Cardiac fibroblast (primary cell): ENCODE data around the gene FAM43A.

ENCODE experiments used
- DNase-seq, 2 donors: peaks; one replicate each; pipeline versions ENCODE4 v3.0.0 to v3.0.0-alpha.2; 2010; ENCODE audit warnings: low read depth in 2 of 2
- H3K4me3 ChIP-seq, 2 donors: replicated peaks in 1 of 2; 1 replicate in 1 of 2; 2 replicates in 1 of 2; pipeline ENCODE4 v1.5.1; 2011; ENCODE audit warnings: low read depth in 2 of 2, low read length in 2 of 2, mild to moderate bottlenecking in 2 of 2, moderate library complexity in 1 of 2
- TF ChIP-seq, protein P1 (sequence below): IDR thresholded peaks from one replicate; pipeline ENCODE4 v1.5.1; 2011; ENCODE audit warnings: low read depth, mild to moderate bottlenecking, low read length, inconsistent platforms

The FAM43A gene, protein sequence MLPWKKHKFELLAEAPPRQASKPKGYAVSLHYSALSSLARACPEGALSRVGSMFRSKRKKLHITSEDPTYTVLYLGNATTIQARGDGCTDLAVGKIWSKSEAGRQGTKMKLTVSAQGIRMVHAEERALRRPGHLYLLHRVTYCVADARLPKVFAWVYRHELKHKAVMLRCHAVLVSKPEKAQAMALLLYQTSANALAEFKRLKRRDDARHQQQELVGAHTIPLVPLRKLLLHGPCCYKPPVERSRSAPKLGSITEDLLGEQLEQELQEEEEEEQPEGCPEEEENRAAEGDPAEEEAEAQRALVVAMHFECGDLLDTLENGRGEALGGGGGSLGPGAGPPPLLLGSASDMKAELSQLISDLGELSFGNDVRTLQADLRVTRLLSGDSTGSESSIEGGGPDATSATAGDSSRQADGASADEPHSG

DNA sequence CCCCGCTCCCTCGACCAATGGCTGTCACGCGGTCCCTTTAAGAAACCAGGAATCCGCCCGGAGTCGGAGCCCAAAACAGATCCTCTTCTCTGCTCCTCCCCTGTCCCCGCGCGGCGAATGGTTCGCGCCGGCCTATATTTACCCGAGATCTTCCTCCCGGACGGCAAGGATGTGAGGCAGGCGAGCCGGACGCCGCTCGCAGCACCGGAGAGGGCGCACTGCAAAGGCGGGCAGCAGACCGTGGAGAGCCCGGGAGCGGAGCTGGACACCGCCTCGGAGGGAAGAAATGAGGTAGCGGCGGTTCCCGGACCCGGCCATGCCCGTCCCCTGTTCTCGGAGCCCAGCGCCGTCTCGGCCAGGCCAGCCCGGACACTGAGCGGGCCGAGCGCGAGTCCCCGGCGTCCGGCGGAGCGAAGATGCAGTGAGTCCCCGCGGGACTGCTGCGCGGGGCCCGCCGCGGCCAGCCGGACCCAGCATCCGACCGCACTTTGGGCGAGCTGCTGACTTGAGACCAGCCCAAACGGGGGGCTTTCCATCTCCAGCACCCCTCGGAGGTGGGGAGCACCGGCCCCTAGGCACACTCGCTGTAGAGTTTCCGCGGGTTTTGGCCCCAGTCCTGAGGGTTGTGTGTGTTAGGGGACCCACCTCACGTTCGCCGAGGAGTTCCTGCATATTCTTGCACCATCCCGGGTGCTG is at the start of gene FAM43A:
Gene FAM43A, plus strand, starts transcription at position 166 of the 696 bp plus-strand sequence. CDS start 944 bp downstream, outside the sequence.
- TF ChIP-seq, protein P1, sequence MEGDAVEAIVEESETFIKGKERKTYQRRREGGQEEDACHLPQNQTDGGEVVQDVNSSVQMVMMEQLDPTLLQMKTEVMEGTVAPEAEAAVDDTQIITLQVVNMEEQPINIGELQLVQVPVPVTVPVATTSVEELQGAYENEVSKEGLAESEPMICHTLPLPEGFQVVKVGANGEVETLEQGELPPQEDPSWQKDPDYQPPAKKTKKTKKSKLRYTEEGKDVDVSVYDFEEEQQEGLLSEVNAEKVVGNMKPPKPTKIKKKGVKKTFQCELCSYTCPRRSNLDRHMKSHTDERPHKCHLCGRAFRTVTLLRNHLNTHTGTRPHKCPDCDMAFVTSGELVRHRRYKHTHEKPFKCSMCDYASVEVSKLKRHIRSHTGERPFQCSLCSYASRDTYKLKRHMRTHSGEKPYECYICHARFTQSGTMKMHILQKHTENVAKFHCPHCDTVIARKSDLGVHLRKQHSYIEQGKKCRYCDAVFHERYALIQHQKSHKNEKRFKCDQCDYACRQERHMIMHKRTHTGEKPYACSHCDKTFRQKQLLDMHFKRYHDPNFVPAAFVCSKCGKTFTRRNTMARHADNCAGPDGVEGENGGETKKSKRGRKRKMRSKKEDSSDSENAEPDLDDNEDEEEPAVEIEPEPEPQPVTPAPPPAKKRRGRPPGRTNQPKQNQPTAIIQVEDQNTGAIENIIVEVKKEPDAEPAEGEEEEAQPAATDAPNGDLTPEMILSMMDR: peak; percentile 30
- peak; percentile 97 to 98 for DNase-seq
- peak within 1 kb of the TSS; percentile 83 to 84 for H3K4me3 ChIP-seq

DNA sequence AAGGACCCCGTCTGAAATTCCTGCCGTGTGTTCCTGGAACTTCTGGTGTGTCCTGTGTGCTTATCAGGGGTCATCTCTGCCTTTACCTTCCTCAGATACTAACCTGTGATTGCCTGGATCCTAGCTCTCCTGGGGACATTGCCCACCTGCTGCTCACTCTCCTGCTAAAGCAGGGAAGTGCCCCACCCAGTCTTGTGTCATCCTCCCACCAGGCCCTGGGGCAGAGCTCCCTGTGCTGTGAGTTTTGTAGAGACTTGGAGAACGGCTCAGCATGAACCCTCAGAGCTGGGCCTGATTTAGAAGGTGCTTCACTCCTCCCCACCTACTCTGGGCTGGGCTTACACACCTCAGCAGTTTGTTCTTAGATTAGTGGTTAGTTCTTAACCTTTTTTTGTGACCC is 48.6 kb upstream of the FAM43A start:
- no peak overlapping the region for H3K4me3 ChIP-seq
- DNase-seq: peak in 1 of 2 donors; percentile 18
- TF ChIP-seq, protein P1: no peak

DNA sequence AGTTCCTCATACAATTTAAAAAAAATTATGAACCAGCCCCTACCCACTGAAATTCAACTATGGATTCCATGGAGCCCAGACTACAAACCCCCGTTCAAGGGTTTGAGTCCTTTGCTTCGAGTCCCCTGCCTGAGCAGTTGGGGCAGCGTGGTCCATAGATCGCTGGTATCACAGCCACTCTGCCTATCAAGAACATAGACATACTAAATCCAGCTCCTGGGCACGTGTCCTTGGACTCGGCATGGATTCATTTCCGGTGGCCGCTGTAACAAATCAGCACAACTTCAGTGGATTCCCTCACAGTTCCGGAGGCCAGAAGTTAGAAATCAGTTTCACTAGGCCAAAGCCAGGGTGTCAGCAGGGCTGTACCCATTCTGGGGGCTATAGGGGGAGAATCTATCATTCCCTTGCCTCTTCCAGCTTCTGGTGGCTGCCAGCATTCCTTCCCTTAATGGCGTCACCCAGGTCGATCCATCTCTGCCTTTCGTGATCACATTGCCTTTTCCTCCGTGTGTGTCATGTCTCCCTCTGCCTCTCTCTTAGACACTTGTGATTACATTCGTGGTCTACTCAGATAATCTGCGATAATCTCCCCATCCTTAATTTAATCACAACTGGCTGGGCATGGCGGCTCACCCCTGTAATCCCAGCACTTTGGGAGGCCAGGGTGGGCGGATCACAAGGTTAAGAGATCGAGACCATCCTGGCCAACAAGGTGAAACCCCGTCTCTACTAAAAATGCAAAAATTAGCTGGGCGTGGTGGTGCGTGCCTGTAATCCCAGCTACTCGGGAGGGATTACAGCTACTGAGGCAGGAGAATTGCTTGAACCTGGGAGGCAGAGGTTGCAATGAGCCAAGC is 47.9 kb upstream of the FAM43A start:
- DNase-seq: no peak
- H3K4me3 ChIP-seq: no peak overlapping the region
- TF ChIP-seq, protein P1: no peak

DNA sequence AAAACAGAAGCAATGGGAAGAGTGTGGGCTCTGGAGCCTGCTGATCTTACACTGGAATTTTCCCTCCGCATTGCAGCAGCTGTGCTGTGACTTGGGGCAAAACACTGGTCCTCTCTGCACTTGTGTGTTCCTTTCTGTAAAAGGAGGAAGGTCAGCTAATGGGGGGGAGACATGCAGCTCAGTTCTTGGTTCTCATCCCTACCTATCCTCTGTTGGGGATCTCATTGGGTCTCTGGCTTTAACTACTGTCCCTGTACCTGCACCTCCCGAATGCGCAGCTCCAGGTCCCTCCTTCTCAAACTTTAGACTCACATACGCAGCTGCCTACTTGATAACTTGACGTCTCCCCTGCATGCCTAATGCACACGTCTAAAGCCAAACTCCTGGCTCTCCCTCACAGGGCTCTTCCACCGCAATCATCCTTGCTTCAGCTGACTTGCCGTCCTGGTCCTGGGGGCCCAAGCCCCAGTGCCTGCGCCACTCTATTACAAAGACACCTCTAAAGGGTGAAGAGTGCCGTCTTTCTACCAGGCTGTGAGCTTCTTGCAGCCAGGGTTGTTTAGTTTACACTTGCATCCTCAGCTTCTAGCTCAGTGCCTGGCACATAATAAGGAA is 46.6 kb upstream of the FAM43A start:
- DNase-seq: no peak
- H3K4me3 ChIP-seq: no peak overlapping the region
- TF ChIP-seq, protein P1: no peak

DNA sequence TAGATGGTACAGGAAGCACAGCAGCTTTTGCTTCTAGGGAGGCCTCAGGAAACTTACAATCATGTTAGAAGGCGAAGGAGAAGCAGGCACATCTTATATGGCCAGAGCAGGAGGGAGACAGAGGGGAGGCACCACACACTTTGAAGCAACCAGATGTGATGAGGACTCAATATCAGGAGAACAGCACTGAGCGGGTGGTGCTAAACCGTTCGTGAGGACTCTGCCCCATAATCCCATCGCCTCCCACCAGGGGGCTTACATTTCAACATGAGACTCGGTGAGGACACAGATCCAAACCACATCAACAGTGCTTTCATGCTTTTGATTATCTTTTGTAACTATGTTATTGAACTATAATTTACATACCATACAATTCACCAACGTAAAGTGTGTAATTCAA is 44.9 kb upstream of the FAM43A start:
- no peak overlapping the region for H3K4me3 ChIP-seq
- TF ChIP-seq, protein P1: peak; percentile 38
- peak; percentile 37 to 60 for DNase-seq

DNA sequence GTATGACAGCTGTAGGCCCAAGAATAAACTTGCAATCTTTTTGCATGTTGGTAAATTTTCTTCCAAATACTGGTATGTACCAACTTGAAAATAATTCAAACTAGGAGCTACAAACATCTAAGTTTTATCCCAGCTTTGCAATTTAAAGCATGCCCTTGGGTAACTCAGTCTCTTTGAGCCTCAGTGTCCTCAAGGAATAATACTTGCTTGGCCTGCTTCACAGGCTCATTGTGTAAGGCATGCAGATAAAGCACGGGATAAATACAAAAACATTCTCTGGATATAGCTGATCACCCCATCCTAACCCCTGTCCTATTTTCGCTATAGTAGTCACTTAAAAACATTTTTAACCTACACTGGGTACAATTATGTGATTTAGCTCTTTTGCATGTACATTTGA is 42.9 kb upstream of the FAM43A start:
- DNase-seq: no peak
- TF ChIP-seq, protein P1: no peak
- no peak overlapping the region for H3K4me3 ChIP-seq
